Mammary epithelial cell (primary cell): ENCODE results near the gene LAG3.

ENCODE experiments used
- EZH2 ChIP-seq: IDR thresholded peaks from 2 replicates; pipeline ENCODE4 v1.6.1; 2012; ENCODE audit warnings: low read length, inconsistent platforms, borderline replicate concordance
- TF ChIP-seq, protein P1 (sequence below), 2 donors: IDR thresholded peaks in 1 of 2; conservative IDR thresholded peaks in 1 of 2; 2 replicates each; pipeline ENCODE4 v1.5.1; 2011 to 2012; ENCODE audit warnings: inconsistent platforms in 2 of 2, low read length in 2 of 2, mild to moderate bottlenecking in 2 of 2, control low read depth in 1 of 2, low read depth in 1 of 2; ENCODE audit not compliant: insufficient read depth in 1 of 2; ENCODE audit errors: extremely low read depth in 1 of 2

DNA sequence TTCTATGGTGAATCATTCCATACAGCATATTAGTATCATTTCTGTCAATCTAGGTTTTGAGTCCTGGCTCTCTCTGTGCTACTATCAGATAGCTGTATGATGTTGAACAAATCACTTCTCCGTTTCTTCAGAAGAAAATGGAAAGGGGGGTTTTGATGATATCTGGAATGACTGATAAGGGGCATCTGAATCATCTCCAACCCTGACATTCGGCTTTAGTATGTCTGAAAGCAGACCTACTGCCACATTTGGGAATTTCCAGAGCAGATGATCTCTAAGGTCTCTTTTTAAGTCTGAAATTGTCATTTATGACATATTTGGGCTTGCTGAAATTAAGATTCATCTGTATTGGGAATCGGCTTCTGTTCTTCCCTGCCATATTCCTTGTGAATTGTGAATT, 29.5 kb upstream of the LAG3 start:
- TF ChIP-seq, protein P1, sequence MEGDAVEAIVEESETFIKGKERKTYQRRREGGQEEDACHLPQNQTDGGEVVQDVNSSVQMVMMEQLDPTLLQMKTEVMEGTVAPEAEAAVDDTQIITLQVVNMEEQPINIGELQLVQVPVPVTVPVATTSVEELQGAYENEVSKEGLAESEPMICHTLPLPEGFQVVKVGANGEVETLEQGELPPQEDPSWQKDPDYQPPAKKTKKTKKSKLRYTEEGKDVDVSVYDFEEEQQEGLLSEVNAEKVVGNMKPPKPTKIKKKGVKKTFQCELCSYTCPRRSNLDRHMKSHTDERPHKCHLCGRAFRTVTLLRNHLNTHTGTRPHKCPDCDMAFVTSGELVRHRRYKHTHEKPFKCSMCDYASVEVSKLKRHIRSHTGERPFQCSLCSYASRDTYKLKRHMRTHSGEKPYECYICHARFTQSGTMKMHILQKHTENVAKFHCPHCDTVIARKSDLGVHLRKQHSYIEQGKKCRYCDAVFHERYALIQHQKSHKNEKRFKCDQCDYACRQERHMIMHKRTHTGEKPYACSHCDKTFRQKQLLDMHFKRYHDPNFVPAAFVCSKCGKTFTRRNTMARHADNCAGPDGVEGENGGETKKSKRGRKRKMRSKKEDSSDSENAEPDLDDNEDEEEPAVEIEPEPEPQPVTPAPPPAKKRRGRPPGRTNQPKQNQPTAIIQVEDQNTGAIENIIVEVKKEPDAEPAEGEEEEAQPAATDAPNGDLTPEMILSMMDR (conservative IDR thresholded peaks at IDR 0.05 in 1 of 2, IDR thresholded peaks at IDR 0.05 in 1 of 2; ENCODE audit: extremely low read depth in 1 of 2, insufficient read depth in 1 of 2, low read depth in 1 of 2, low read length in 2 of 2) = no peak
- TF ChIP-seq EZH2 = no peak
